NCI-H2196 (cell line): ENCODE measurements around the gene ATG4A.

Experiments used
- DNase-seq: peaks from one replicate; lab custom pipeline; 2025; ENCODE audit not compliant: unreplicated experiment; lab: John Stamatoyannopoulos, UW

ATG4A gene

GRCh38 chrX:108091264-108091877 is at the start of gene ATG4A, which contains the start of gene PSMD10:
Gene ATG4A (plus strand): TSS chrX:108091778. CDS start chrX:108091827, 49 bp downstream.
Gene PSMD10 (minus strand): TSS chrX:108091542. CDS start chrX:108091520, 22 bp downstream.
- DNase-seq: peak; percentile 88

GRCh38 chrX:108044554-108045256 is 46.9 kb upstream of the ATG4A start, which contains the start of gene VSIG1:
Gene VSIG1 (plus strand): TSS chrX:108045065. CDS start chrX:108045131, 66 bp downstream.
- no peak for DNase-seq

GRCh38 chrX:108049649-108050048 is 41.9 kb upstream of the ATG4A start:
- no peak for DNase-seq

GRCh38 chrX:108053218-108053617 is 38.4 kb upstream of the ATG4A start:
- DNase-seq: no peak

- DNase-seq: no peak
These were observed 36.0 kb upstream of the ATG4A start for GRCh38 chrX:108055546-108055945.

- DNase-seq: no peak
These were observed 31.8 kb upstream of the ATG4A start for GRCh38 chrX:108059801-108060200.

- DNase-seq: no peak
These were observed 27.6 kb upstream of the ATG4A start for GRCh38 chrX:108064001-108064400.

- DNase-seq: no peak
These were observed 27.0 kb upstream of the ATG4A start for GRCh38 chrX:108064613-108065012.

- no peak for DNase-seq
These were observed 23.5 kb upstream of the ATG4A start for GRCh38 chrX:108068121-108068520.

- DNase-seq: peak; percentile 1
These were observed 20.7 kb upstream of the ATG4A start for GRCh38 chrX:108070891-108071290.

- DNase-seq: no peak
These were observed 20.0 kb upstream of the ATG4A start for GRCh38 chrX:108071578-108071977.

GRCh38 chrX:108072746-108073145 is 18.8 kb upstream of the ATG4A start:
- DNase-seq: no peak

- no peak for DNase-seq
These were observed 10.5 kb upstream of the ATG4A start for GRCh38 chrX:108081110-108081509.

- no peak for DNase-seq
These were observed 3.8 kb upstream of the ATG4A start for GRCh38 chrX:108087792-108088191.

- DNase-seq: no peak
These were observed 3.1 kb upstream of the ATG4A start for GRCh38 chrX:108088511-108088910.

GRCh38 chrX:108090491-108091263 is 901 bp upstream of the ATG4A start:
- no peak for DNase-seq

GRCh38 chrX:108091878-108092291 is 307 bp downstream of the ATG4A start:
- peak; percentile 45 for DNase-seq

GRCh38 chrX:108097380-108097779 is 5.8 kb downstream of the ATG4A start:
- DNase-seq: no peak

- DNase-seq: no peak
These were observed 13.9 kb downstream of the ATG4A start for GRCh38 chrX:108105473-108105872.

GRCh38 chrX:108114541-108114940 is 23.0 kb downstream of the ATG4A start:
- no peak for DNase-seq

- DNase-seq: no peak
These were observed 26.4 kb downstream of the ATG4A start for GRCh38 chrX:108117988-108118387.

- DNase-seq: no peak
These were observed 29.7 kb downstream of the ATG4A start for GRCh38 chrX:108121291-108121690.
